HG02610 (cell line): ENCODE data around the gene IRX6.

Experiments
- ATAC-seq: cut with Tn5 transposase; IDR thresholded peaks from one replicate; pipeline ENCODE4 v1.9.1; 2021; ENCODE audit warnings: mild to moderate bottlenecking, moderate library complexity; ENCODE audit not compliant: unreplicated experiment

The IRX6 gene

DNA sequence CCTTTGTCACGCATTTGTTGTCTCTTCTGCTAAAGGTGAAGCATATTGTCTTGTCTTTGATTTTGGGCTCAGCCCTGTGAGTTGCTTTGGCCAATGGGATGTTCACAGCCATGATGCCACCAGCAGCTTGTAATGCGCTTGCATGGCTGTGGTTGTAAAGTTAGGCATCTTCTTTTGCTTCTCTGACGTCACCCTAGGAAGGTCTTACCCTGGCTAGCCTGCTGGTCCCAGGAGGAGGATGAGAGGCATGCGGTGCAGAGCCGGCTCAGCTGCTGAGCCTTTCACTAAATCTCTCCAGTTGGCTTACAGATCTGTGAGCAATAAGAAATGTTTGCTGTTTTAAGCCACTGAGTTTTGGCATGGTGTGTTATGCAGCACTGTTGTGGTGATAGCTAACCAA is 40.8 kb downstream of the IRX6 start:
- ATAC-seq: no peak

DNA sequence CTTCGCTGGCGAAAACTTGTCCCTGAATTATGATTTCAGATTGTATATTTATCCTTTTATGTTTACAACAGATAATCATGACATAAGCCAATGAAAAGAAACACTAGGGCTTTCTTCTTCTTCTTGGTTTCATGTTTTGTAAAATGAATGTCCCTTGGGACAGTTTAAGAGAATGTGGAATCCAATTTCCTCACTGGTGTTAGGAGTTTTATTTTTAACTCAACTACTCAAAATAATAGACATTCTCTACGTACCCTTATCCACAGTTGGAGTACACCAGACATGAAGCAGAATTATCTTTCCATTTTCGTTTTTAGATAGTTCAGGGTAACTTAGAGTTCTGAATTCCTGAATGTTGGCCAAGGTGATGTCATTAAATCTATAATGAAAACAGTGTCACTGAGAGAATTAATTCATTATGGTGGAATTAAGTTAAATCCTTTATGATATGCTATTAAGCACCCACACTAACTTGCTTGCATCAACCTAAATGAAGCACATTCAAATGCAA is 43.4 kb downstream of the IRX6 start:
- ATAC-seq: no peak

DNA sequence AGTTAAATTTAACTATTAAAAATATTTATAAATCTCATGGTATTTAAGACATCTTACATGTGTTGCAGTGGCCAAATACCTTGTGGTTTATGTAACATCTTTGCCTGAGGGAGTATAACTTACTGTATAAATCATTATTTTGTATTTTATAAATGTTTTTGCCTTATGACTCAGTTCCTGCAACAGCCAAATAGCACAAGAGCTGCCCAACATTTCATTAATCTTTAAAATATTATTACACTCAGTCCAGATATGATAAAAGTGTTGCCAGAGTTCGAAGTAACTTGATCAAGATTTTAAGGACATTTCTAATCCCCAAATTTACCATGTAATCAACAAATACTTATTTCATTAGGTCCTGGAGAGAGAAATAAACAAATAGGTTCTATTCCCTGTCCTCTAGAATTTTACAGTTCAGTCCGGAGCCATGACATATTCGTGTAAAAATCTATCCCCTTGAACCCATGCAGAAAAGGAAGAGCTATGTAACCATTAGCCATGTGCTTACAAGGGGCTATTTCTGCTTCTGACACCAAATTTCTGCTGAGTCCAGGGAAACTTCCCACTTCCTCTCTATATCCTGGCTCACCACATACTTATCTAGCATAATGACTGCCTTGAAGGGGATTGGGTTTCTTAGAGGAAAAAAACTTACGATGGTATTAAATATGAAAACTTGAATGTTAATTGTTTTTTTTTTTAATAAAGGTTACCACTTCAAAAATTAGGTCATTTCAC is 44.0 kb downstream of the IRX6 start:
- ATAC-seq: no peak

DNA sequence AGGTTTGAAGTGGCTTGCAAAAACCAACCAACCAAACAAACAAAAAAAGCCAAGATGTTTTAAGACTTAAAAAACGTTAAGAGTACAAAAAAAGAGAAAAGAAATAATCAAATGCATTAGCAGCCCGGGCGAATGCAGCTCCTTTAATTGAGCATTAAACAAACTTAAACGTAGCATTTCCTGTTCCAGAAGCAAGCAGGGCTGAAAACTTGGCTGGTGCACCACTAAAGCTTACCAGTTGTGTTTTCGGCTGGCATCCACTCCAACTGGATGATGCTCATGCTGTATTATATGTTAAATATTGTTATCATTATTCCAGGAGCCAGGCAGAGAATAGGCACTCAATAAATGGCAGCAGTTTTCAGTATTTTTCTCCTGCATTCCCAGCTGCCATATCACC is 45.1 kb downstream of the IRX6 start:
- ATAC-seq: no peak

DNA sequence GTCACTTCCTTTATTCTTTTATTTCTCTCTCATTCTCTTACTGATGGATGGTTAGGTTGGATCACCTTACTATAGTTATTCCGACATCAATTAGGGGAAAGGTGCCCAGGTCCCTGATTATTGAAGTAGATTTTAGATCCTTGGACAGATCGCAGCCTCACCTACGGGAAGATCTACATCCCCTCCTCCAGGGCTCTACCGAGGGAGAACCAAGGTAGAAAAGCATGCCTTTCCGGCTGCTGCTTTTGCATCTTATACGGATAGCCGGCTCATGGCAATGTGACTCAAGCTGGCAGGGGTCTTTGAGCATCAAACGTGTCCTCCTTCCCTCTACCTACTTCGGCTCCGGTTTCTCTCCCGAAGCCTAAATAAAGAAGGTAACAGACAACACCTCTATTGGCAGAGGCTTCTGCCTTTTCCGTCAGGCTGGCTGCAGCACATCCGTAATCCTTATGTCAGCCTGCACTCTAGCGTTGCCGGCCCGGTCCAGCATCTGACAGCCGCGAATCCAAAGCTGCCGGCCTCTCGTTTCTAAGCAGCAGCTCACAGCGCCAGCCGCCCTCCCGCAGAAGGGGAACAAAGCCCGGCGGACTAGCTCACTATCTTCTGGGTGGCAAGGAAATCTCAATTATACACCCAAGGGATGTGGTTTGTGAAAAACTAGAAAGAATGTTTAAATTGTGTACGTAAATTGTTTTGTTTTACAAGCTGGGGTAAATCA is 46.9 kb downstream of the IRX6 start:
- no peak for ATAC-seq

DNA sequence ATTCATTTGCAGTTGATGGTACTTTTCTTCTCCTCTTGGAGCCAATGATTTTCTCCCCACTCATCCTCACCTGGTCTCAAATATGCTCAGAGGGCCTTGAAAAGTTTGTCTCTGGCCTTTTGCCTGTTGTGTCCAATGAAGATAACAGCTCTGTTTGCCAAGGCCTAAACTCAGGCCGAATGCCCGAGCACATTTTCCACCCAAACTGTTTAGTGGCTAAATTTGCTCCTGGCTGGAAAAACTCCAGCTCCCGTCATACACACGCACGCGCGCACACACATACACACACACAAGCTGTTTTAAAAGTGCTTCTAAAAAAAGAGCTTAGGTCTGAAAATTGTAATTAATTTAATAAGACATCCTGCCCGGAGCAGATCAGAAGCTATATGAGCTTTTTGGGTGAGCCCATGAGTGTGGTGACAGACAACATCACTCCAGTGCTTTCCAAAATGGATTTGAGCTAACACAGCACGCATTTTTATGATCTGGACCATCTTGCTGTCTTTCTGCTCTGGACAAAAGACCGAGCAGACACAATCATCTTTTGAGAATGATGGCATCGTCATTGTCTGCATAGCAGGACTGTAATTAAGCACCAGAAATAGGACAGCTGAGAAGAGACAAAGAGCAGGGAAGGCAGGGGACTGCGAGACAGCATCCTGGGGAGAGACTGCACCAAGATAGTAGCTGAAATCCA is 48.9 kb downstream of the IRX6 start:
- ATAC-seq: no peak

DNA sequence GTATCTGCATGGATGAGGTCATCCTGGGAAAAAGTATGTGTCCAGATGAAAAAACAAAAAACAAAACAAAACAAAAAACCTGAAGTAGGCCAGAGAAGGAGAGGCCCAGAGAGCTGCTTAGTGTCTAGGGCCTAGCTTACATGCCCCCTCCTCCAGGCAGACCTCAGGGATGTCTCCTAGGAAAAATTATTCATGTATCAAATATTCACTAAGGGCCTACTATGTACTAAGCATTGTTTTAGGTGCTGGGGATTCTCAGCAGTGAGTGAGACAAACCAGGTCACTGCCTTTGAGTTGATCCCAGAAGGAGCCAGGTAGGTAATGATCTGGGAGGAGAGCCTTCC is 49.5 kb downstream of the IRX6 start:
- ATAC-seq: no peak

DNA sequence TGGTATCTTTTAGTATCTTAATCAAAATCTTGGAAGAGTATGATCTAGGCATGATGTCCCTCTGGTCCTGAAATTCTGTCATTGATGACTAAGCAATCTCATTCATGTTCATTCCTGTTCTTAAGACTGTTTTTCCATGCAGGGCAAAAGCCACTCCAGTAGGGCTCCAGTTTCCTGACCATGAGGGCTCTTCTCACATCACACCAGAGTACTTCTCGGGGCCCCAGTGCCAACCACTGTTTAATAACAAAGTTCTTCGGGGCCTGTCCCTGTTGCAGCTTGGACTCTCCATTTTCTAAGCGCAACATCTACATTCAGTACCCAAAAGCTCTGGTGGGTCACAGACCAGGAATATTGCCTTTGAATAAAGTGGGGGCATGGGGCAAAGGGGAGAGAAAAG is 52.0 kb downstream of the IRX6 start:
- ATAC-seq: no peak

DNA sequence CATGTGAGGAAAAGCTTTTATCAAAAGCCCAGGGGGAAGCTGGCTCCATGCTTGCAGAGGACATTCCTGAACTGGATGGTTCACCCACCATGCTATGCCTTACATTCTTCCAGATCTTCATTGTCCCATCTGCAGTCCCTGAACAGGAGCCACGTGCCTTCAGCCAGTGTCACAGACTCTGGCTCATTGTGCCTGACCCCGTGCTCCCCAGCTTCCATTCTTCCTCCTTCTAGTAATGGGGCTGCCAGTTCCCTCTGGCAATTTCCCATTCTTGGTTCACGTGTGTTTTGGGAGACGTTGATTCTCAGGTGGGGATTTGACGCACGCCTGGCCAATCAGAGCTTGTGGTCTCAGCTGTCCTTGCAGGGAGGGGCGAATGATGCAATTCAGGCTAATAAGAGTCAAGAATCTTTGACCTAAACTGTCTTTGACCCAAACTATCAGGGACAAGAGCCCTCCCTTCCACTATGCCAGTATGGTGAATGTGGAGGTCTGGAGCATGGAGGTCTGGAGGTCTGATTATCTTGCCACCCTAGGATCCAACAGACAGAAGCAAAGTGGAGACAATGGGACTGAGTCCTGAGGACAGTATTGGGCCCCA is 52.7 kb downstream of the IRX6 start:
- no peak for ATAC-seq

DNA sequence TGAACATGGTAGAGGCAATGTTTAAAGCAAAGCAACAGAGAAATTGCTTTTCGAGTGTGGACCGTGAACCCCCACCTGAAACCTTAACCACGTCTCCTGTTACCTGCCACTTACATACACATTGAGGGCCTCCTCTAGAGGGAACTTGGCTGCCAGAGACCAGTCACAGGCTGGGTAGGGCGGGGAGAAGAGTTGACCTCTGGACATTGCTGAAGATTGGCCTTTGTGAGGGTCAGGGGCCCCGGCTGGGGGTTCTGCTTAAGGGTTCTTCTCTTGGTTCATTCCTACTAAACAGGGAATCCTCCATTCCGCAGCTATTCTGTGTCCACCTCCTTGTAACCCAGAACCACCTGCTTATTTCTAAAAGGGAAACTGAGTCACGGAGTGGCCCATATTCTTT is 53.8 kb downstream of the IRX6 start:
- ATAC-seq: no peak

DNA sequence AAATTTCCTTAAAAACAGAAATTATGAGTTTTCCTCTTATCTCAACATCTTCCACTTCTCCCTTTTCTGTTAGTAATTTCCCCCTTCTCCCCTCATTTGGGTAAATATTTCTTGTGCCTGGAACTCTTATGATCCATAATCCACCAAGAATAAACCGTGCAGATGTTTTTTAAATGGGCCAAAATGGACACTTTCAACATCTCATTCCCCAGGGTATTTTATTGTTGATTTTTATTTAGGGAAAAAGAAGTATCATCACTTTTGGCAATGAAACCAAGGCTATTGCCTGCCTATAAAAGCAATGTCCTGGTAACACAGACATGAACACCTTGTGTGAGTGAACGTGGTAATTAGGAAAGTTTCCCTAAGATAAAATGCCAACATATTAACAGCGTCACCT is 54.6 kb downstream of the IRX6 start:
- no peak for ATAC-seq

DNA sequence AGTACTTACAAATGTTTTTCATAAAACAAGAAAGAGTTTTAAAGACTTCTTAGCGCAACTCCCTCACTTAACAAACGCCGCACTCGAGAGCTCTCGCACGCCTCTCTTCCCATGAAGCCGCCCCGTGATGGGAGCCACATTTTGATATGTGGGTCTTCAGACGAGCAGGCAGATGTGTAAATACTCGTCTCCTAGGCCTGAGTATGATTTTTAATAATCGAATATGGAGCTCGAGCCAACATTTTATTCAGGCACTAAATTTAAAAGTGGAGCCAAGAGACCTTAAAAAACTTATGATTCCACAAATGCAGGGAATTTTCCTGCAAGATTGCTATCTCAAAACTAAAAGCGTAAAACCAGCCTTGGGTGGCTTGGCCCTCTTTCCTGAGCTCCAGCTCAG is 55.4 kb downstream of the IRX6 start:
- ATAC-seq: no peak

DNA sequence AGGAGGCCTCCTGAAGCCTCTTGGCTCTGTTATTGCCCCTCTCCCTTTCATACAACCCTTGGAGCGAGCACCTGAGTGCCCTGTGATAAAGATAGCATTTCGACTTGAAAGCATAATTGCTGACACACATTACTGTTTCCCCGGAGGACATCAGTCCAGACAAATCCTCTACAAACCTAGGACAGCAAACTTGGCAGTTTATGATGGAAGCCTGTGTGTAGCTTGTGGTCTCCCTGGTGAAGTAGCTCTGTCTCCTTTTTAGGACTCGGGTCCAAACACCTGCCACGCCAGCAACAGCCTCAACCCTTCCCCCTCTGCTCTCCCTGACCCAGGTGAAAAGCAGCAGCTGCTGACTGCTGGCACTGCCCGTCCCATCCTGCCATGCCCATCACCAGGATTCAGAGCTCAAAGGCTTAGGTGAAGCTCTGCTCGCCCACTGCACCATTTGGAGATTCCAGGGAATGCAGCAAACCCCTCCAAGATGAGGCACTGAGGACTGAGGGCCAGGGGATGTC is 55.9 kb downstream of the IRX6 start:
- ATAC-seq: no peak
